Mesenchymal stem cell (in vitro differentiated cells and primary cell): ENCODE data around the gene HNRNPCL1.

ENCODE experiments used
- DNase-seq: peaks from one replicate; pipeline ENCODE4 v3.0.0-alpha.2; 2013
- H2AFZ ChIP-seq: one replicate; pipeline ENCODE4 v1.6.1; 2013; ENCODE audit warnings: low read depth, mild to moderate bottlenecking, control low read depth, inconsistent platforms, low read length, moderate library complexity
- H2AK5ac ChIP-seq: 2 replicates; pipeline ENCODE4 v1.6.1; 2013; ENCODE audit warnings: low read length, moderate library complexity, mild to moderate bottlenecking, inconsistent platforms; ENCODE audit not compliant: severe bottlenecking
- H2BK120ac ChIP-seq: one replicate; pipeline ENCODE4 v1.6.1; 2013; ENCODE audit warnings: low read depth, mild to moderate bottlenecking, inconsistent platforms, low read length, moderate library complexity
- H2BK12ac ChIP-seq, 2 experiments: one replicate each; pipeline ENCODE4 v1.6.1; 2013; ENCODE audit warnings: inconsistent platforms in 2 of 2, low read length in 2 of 2, mild to moderate bottlenecking in 2 of 2, moderate library complexity in 2 of 2, control low read depth in 1 of 2
- H2BK15ac ChIP-seq: one replicate; pipeline ENCODE4 v1.6.1; 2013; ENCODE audit warnings: mild to moderate bottlenecking, low read depth, inconsistent platforms; ENCODE audit not compliant: poor library complexity, severe bottlenecking
- H2BK5ac ChIP-seq: 2 replicates; pipeline ENCODE4 v1.6.1; 2013; ENCODE audit warnings: low read depth, mild to moderate bottlenecking, low read length, control low read depth, inconsistent platforms; ENCODE audit not compliant: poor library complexity, severe bottlenecking
- H3K14ac ChIP-seq, 2 experiments: one replicate each; pipeline ENCODE4 v1.6.1; 2013; ENCODE audit warnings: inconsistent platforms in 2 of 2, low read length in 2 of 2, control low read depth in 1 of 2, mild to moderate bottlenecking in 1 of 2, moderate library complexity in 1 of 2
- H3K18ac ChIP-seq, 2 experiments: one replicate each; pipeline ENCODE4 v1.6.1; 2013; ENCODE audit warnings: inconsistent platforms in 2 of 2, low read length in 2 of 2, control low read depth in 1 of 2, low read depth in 1 of 2, mild to moderate bottlenecking in 1 of 2
- H3K23ac ChIP-seq, 2 experiments: one replicate each; pipeline ENCODE4 v1.6.1; 2013; ENCODE audit warnings: inconsistent platforms in 2 of 2, low read length in 2 of 2, mild to moderate bottlenecking in 2 of 2, moderate library complexity in 2 of 2, control low read depth in 1 of 2
- H3K27ac ChIP-seq: 2 replicates; pipeline ENCODE4 v1.5.1; 2013; ENCODE audit warnings: mild to moderate bottlenecking, moderate library complexity, low read length, control low read depth, inconsistent platforms; ENCODE audit not compliant: poor library complexity, severe bottlenecking
- H3K27me3 ChIP-seq, 2 experiments: 2 replicates each; pipeline versions ENCODE4 v1.6.1 to v1.7.0; 2013; ENCODE audit warnings: low read length in 2 of 2, mild to moderate bottlenecking in 2 of 2, moderate library complexity in 2 of 2, control low read depth in 1 of 2, inconsistent platforms in 1 of 2; ENCODE audit not compliant: control insufficient read depth in 1 of 2, insufficient read depth in 1 of 2
- H3K36me3 ChIP-seq, 2 experiments: 2 replicates each; pipeline versions ENCODE4 v1.6.1 to v1.7.0; 2013; ENCODE audit warnings: low read length in 2 of 2, control low read depth in 1 of 2, inconsistent platforms in 1 of 2, low read depth in 1 of 2, mild to moderate bottlenecking in 1 of 2; ENCODE audit not compliant: insufficient read depth in 2 of 2, control insufficient read depth in 1 of 2
- H3K4ac ChIP-seq, 2 experiments: one replicate each; pipeline ENCODE4 v1.6.1; 2013; ENCODE audit warnings: inconsistent platforms in 2 of 2, low read length in 2 of 2, mild to moderate bottlenecking in 2 of 2, moderate library complexity in 2 of 2, control low read depth in 1 of 2, low read depth in 1 of 2
- H3K4me1 ChIP-seq: 2 replicates; pipeline ENCODE4 v1.6.1; 2013; ENCODE audit warnings: low read depth, low read length, control low read depth; ENCODE audit not compliant: control insufficient read depth, insufficient read depth
- H3K4me2 ChIP-seq: 2 replicates; pipeline ENCODE4 v1.6.1; 2013; ENCODE audit warnings: low read length, mild to moderate bottlenecking, inconsistent platforms; ENCODE audit not compliant: poor library complexity, severe bottlenecking
- H3K4me3 ChIP-seq, 2 experiments: 2 replicates each; pipeline versions ENCODE4 v1.5.1 to v1.7.0; 2013; ENCODE audit warnings: low read length in 2 of 2, mild to moderate bottlenecking in 2 of 2, control low read depth in 1 of 2, low read depth in 1 of 2; ENCODE audit not compliant: insufficient read depth in 1 of 2
- H3K79me1 ChIP-seq: replicated peaks from 2 replicates; pipeline ENCODE4 v1.6.1; 2013; ENCODE audit warnings: mild to moderate bottlenecking, control low read depth, low read length, inconsistent platforms; ENCODE audit not compliant: poor library complexity, severe bottlenecking
- H3K9ac ChIP-seq: 2 replicates; pipeline ENCODE4 v1.7.0; 2013; ENCODE audit warnings: mild to moderate bottlenecking, low read length, moderate library complexity
- H3K9me3 ChIP-seq: 2 replicates; pipeline ENCODE4 v1.7.0; 2013; ENCODE audit warnings: mild to moderate bottlenecking, low read length; ENCODE audit not compliant: control insufficient read depth
- H4K8ac ChIP-seq: one replicate; pipeline ENCODE4 v1.6.1; 2013; ENCODE audit warnings: inconsistent platforms, mild to moderate bottlenecking, low read length, moderate library complexity
- H4K91ac ChIP-seq: one replicate; pipeline ENCODE4 v1.6.1; 2013; ENCODE audit warnings: mild to moderate bottlenecking, low read length, inconsistent platforms
- WGBS: methylation state at CpG from one replicate; pipeline ENCODE4 v1.1.7; 2013; ENCODE audit warnings: mixed read lengths; 5-methylcytosine and 5-hydroxymethylcytosine counted together

The HNRNPCL1 gene

DNA sequence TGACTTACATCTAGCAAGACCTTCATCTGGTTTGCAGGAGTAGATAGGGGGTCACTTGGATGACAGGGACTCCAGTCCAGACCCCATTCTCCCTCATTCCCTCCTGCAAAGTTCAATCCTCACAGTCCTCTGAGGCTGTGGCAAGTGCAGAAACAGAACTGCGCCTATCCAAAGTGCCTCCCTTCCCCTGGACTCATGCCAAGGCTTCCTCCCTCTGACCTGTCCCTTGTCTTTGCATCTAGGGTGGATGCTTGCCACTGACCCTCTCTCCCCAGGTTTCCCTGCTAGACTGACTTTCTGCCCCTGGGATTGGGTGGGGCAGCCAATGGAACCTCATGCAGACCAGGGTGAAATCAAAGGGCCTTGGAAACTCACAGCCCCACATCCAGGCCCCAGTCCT is 38.6 kb downstream of the HNRNPCL1 start:
- Histone ChIP-seq H3K79me1 (no peaks in the 10 kb centered on the region), H2BK5ac (no peak overlapping the region), H3K4me2 (no peak overlapping the region), H4K91ac (no peak overlapping the region), H4K8ac (no peak overlapping the region), H2AFZ (no peak overlapping the region), H2BK120ac (no peak overlapping the region), H3K4me3 (no peak overlapping the region), H3K36me3 (no peaks in the 10 kb centered on the region), H3K14ac (no peak overlapping the region), H3K23ac (no peak overlapping the region), H2BK15ac (no peak overlapping the region), H3K18ac (no peak overlapping the region), H2AK5ac (no peak overlapping the region), H3K9me3 (no peaks in the 10 kb centered on the region), H3K27me3 (no peaks in the 10 kb centered on the region), H3K4me1 (no peaks in the 10 kb centered on the region), H3K27ac (no peak overlapping the region), H3K4ac (no peak overlapping the region), H2BK12ac (no peak overlapping the region), H3K9ac (no peak overlapping the region)
- no peak for DNase-seq
- 58% methylated on average over 1 of the region's 1 CpG for WGBS

DNA sequence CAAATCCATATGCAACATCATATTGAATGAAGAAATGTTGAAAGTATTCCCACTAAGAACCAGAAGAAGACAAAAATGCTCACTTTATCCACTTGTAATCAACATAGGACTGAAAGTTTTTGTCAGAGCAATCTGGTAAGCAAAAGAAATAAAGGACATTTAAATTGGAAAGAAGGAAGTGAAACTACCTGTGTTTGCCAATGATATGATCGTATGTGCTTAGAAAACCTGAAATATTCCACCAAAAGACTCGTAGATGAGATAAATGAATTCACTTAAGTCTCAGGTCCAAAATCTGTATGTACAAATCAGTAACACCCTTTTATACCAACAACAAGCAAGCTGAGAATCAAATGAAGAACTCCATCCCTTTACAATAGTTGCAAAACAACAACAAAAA is 48.8 kb downstream of the HNRNPCL1 start:
- no peak overlapping the region for H4K91ac ChIP-seq
- H3K79me1 ChIP-seq = no peaks in the 10 kb centered on the region
- no peak overlapping the region for H2AFZ ChIP-seq
- 61% methylated on average over 2 of the region's 2 CpGs for WGBS
- no peak overlapping the region for H3K14ac ChIP-seq
- no peaks in the 10 kb centered on the region for H3K9me3 ChIP-seq
- no peak for DNase-seq
- H3K4me3 ChIP-seq = no peak overlapping the region
- H3K4me1 ChIP-seq = no peaks in the 10 kb centered on the region
- no peak overlapping the region for H4K8ac ChIP-seq
- H3K36me3 ChIP-seq = no peaks in the 10 kb centered on the region
- no peak overlapping the region for H3K18ac ChIP-seq
- no peak overlapping the region for H2BK15ac ChIP-seq
- no peak overlapping the region for H3K27ac ChIP-seq
- no peak overlapping the region for H3K23ac ChIP-seq
- no peak overlapping the region for H3K4me2 ChIP-seq
- H3K4ac ChIP-seq = no peak overlapping the region
- H2AK5ac ChIP-seq = no peak overlapping the region
- H2BK120ac ChIP-seq = no peak overlapping the region
- H3K27me3 ChIP-seq = no peaks in the 10 kb centered on the region
- no peak overlapping the region for H3K9ac ChIP-seq
- H2BK5ac ChIP-seq = no peak overlapping the region
- no peak overlapping the region for H2BK12ac ChIP-seq

DNA sequence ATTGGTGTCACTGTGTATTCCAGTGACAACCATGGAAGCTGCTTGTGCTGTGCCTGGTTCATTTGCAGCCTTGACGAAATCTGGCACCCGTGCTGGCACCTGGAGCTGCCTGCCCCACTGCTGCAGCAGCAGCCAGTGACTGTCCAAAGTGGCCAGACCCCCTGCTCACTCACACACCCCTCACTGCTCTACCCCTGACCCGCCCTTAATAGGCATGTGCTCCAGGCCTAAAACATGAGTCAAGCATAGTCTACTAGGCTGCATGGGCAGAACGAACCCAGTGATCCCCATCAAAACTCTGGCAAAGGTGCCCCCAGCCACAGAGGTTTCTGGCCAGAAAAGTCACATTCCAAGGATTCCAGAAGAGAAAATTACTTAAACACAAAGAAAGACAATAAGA is 49.6 kb downstream of the HNRNPCL1 start:
- Histone ChIP-seq H3K23ac (no peak overlapping the region), H2BK5ac (no peak overlapping the region), H2AFZ (no peak overlapping the region), H2AK5ac (no peak overlapping the region), H4K8ac (no peak overlapping the region), H3K27me3 (no peaks in the 10 kb centered on the region), H3K4me1 (no peaks in the 10 kb centered on the region), H3K9ac (no peak overlapping the region), H3K14ac (no peak overlapping the region), H3K79me1 (no peaks in the 10 kb centered on the region), H2BK12ac (no peak overlapping the region), H3K4ac (no peak overlapping the region), H3K4me3 (no peak overlapping the region), H3K4me2 (no peak overlapping the region), H2BK15ac (no peak overlapping the region), H3K36me3 (no peaks in the 10 kb centered on the region), H2BK120ac (no peak overlapping the region), H3K9me3 (no peaks in the 10 kb centered on the region), H3K18ac (no peak overlapping the region), H3K27ac (no peak overlapping the region), H4K91ac (no peak overlapping the region)
- no peak for DNase-seq
- 33% methylated on average over 4 of the region's 4 CpGs for WGBS
